ENCODE data around the gene PIK3C2G. TPM values are rescaled to one million over a fixed set of nuclear protein-coding genes. Genes with fewer than 3 reads are reported as not detected.
"Not testable (repeated sequence)": the region's sequence is repeated elsewhere in the genome, so short reads cannot be mapped to it uniquely, and the experiment has no call there.

PIK3C2G gene
- total RNA-seq, 1 experiment from 2014 or later = not detected

DNA sequence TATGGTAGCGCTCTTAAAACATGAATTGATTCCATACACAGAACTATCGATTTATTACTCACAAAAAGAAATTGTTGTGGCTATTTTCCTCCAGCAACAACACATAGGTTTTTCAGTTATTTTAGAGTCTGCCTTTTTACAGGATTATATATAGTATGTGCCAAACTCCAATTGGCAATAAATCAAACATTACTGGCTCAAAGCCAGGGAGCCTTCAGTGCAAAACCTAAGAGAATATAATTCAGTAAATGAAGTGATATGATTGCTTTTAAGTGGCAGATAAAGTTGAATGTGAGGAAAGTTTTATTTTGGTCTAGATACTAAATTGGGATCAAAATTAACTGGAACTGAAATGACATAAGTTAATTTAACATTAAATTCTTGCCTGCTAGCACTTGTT, 234.8 kb downstream of the PIK3C2G start:
- in situ Hi-C loops (cut with HindIII; ENCODE audit: low sequenced_read_pairs) = no loop called here
- no peak for DNase-seq (ENCODE audit: low spot score)

DNA sequence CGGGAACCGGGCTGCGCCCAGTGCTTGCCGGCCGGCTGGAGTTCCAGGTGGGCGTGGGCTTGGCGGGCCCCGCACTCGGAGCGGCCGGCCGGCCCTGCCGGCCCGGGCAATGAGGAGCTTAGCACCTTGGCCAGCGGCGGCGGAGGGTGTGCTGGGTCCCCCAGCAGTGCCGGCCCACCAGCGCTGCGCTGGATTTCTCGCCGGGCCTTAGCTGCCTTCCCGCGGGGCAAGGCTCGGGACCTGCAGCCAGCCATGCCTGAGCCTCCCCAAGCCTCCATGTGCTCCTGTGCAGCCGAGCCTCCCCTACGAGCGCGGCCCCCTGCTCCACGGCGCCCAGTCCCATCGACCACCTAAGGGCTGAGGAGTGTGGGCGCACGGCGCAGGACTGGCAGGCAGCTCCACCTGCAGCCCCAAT, 238.8 kb downstream of the PIK3C2G start:
- in situ Hi-C loops (cut with HindIII; ENCODE audit: low sequenced_read_pairs) = not testable (repeated sequence)

GRCh38 chr12:18500736-18501135, 239.4 kb downstream of the PIK3C2G start:
- in situ Hi-C loops (cut with HindIII; ENCODE audit: low sequenced_read_pairs); DNase-seq (ENCODE audit: low spot score): not testable (repeated sequence)

More for the DNA sequence above, 238.8 kb downstream of the PIK3C2G start:
- DNase-seq (ENCODE audit: low spot score) = not testable (repeated sequence)

DNA sequence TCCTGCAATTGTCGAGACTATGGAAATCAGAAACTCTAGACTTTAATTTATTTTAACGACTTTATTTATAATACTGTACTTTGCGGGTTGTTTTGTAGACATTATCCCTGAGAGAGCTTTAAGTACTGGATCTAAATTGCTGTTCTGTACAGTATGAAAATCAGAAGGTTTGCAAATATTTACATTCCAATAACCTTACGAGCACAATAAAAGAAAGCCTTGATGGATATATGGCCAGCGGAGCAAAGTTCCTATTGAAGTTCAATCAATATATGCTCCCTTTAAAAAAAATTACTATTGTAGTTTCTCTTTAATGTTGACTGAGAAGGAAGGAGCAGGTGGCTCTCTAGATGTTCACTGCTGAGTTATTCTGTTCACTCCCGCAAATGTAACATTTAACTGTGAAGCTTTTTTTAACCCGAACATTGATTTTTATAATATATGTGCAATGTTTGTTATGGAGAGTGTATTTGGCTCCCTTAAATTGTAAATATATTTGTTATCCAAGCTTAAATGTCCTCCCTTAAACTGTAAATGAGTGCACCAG, 241.2 kb downstream of the PIK3C2G start:
- in situ Hi-C loops (cut with HindIII; ENCODE audit: low sequenced_read_pairs) = no loop called here
- no peak for DNase-seq (ENCODE audit: low spot score)

GRCh38 chr12:18521461-18521860, 260.1 kb downstream of the PIK3C2G start:
- in situ Hi-C loops (cut with HindIII; ENCODE audit: low sequenced_read_pairs) = no loop called here
- DNase-seq (ENCODE audit: low spot score) = no peak

- in situ Hi-C loops (cut with HindIII; ENCODE audit: low sequenced_read_pairs) = no loop called here
- no peak for DNase-seq (ENCODE audit: low spot score)
These were observed 261.5 kb downstream of the PIK3C2G start for GRCh38 chr12:18522806-18523205.

- DNase-seq (ENCODE audit: low spot score); in situ Hi-C loops (cut with HindIII; ENCODE audit: low sequenced_read_pairs): not testable (repeated sequence)
These were observed 281.2 kb downstream of the PIK3C2G start for GRCh38 chr12:18542497-18542896.

DNA sequence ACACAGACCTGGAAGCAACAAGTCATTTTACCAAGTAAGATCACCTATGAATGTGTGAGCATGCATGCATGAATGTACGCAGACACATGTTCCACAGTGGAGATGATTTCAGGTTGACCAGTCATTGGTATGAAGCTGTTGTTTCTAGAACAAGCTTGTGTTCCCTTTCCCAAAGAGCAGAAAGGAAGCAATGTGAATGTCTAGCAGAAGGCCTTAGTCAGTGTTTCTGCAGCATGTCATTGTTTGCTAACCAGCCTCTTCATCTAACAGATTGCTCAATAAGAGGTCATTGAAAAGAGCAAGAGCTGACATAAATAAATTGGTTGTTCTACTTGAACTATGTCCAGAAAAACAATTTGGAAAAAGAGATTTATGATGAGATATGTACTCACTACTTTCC, 285.1 kb downstream of the PIK3C2G start:
- DNase-seq (ENCODE audit: low spot score) = no peak
- in situ Hi-C loops (cut with HindIII; ENCODE audit: low sequenced_read_pairs) = no loop called here

DNA sequence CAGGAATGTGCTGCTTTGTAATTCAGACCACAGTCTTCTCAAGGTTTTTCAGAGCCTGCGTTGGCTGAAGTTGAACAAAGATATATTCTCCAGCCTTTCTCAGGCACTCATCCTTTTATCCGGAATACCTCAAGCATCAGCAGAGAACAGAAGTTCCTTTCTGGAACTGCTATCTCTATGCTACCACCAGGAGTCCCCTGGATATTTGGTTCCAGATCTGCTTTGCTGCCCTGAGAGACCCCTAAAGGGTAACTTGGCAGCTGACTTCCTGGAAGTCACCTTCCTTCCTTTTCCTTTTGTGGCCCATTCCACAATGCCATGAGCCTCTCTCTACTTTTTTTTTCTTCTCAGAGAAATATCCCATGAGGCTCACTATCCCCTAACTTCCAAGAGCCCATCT, 288.3 kb downstream of the PIK3C2G start:
- DNase-seq (ENCODE audit: low spot score) = no peak
- in situ Hi-C loops (cut with HindIII; ENCODE audit: low sequenced_read_pairs) = no loop called here

DNA sequence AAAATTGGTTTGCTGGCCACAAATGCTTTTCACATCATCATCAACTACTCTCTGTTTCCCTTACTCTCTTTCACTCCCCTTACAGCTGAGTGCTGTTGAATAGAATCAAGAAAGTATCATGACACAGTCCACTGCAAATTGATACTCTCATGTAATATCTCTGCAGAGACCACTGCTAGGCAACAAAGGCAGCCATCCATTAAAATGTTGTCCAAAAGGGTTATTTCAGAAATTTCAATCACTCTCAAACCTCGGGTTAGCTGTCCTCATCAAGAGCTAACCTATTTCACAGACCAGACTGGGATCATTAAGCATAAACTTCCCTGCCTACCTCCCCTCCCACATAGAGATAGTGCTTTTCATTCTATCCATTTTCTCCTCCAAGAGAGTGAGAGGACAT, 289.8 kb downstream of the PIK3C2G start:
- no peak for DNase-seq (ENCODE audit: low spot score)
- in situ Hi-C loops (cut with HindIII; ENCODE audit: low sequenced_read_pairs) = no loop called here

- in situ Hi-C loops (cut with HindIII; ENCODE audit: low sequenced_read_pairs) = no loop called here
- no peak for DNase-seq (ENCODE audit: low spot score)
These were observed 290.4 kb downstream of the PIK3C2G start for GRCh38 chr12:18551701-18552100.

- no peak for DNase-seq (ENCODE audit: low spot score)
These were observed 291.5 kb downstream of the PIK3C2G start for GRCh38 chr12:18552829-18553228.

GRCh38 chr12:18556161-18556560, 294.8 kb downstream of the PIK3C2G start:
- DNase-seq (ENCODE audit: low spot score) = no peak
- in situ Hi-C loops (cut with HindIII; ENCODE audit: low sequenced_read_pairs) = no loop called here

More at GRCh38 chr12:18552829-18553228, 291.5 kb downstream of the PIK3C2G start:
- in situ Hi-C loops (cut with HindIII; ENCODE audit: low sequenced_read_pairs) = no loop called here

GRCh38 chr12:18559242-18559641, 297.9 kb downstream of the PIK3C2G start:
- DNase-seq (ENCODE audit: low spot score) = no peak
- in situ Hi-C loops (cut with HindIII; ENCODE audit: low sequenced_read_pairs) = no loop called here

DNA sequence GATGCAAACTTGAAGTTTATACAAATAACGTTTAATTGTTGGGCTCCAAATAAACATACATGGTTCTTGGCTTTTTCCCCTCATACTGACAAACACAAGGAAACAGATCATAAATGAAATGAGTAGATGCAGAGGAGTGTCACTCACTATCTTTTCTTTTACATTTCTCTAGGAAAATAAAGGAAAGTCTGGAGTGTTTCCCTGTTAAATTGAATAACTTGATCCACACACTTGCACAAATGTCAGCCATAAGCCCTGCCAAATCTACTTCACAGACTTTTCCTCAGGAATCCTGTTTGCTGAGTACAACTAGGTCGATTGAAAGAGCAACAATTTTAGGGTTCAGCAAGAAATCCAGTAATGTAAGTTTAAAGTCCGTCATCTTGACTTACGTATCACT, 301.2 kb downstream of the PIK3C2G start:
- in situ Hi-C loops (cut with HindIII; ENCODE audit: low sequenced_read_pairs) = no loop called here
- DNase-seq (ENCODE audit: low spot score) = no peak

DNA sequence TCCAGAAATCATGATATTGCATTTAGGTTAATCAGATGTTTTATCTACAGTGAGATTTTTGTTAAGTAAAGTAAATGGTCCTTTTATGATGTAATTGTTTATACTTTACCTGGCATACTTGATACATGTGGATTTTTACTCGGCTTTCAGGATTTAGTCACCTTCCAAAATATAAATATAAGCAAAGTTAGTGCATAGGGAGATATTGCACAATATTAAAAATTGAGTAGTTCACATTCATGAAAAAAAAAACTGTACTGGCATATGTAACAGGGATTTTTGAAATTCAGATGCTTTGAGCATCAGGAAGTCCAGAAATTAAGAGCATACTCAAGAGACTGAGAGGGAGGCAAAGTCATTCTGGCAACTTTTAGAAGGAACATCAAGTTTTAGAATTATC, 303.0 kb downstream of the PIK3C2G start:
- DNase-seq (ENCODE audit: low spot score) = no peak
- in situ Hi-C loops (cut with HindIII; ENCODE audit: low sequenced_read_pairs) = no loop called here

DNA sequence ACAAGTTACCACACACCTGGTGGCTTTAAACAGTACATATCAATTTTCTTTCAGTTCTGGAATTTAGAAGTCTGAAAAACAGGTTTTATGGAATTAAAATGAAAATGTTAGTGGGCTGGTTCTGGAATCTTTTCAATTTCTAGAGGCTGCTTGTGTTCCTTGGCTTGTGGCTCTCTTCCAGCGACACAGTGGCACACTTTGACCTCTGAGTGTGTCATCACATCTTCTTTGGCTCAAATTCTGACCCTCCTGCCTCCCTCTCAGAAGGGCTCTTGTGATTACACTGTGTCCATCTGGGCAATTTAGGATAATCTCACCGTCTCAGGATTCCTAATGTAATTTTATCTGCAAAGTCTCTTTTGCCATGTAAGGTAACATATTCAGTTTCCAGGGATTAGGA, 306.5 kb downstream of the PIK3C2G start:
- in situ Hi-C loops (cut with HindIII; ENCODE audit: low sequenced_read_pairs) = no loop called here
- no peak for DNase-seq (ENCODE audit: low spot score)

DNA sequence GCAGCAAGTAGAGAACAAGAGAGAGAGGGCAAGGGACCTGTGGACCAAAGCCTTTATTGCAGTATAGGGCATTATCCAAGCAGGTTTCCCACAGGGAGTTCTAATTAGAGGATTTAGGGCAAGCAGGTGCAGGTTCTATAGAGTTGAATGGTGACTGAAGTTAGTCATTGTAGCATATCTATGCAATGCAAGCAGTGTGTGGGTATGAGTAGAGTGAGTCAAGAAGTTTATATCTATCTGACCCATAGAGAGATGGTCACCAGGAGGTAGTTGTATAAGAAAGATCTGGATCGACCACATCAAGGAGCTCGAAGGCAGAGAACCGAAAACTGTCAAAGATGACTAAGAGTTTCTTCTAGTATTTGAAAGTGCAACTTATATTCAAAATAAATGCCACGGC, 309.2 kb downstream of the PIK3C2G start:
- in situ Hi-C loops (cut with HindIII; ENCODE audit: low sequenced_read_pairs) = no loop called here
- DNase-seq (ENCODE audit: low spot score) = no peak

GRCh38 chr12:18576104-18576626, 314.8 kb downstream of the PIK3C2G start:
- DNase-seq (ENCODE audit: low spot score) = no peak
- in situ Hi-C loops (cut with HindIII; ENCODE audit: low sequenced_read_pairs) = no loop called here

DNA sequence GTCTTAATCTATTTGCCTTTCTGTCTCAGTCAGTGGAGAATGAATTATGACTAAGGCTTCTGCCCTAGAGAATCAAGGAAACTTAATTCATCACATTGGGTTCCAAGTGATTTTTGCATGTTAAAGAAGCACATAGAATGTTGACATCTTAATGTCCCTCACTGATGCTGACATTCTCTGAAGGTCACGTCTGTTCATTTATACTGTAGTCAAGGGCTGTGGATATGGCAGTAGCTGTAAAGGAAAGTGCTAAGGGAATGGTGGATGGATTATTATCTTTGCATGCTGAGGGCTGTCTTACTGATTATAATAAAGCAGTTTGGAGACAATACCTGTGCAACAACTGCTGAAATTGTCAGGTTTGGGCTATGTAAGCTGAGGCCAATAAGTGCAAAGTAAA, 315.3 kb downstream of the PIK3C2G start:
- in situ Hi-C loops (cut with HindIII; ENCODE audit: low sequenced_read_pairs) = no loop called here
- no peak for DNase-seq (ENCODE audit: low spot score)

DNA sequence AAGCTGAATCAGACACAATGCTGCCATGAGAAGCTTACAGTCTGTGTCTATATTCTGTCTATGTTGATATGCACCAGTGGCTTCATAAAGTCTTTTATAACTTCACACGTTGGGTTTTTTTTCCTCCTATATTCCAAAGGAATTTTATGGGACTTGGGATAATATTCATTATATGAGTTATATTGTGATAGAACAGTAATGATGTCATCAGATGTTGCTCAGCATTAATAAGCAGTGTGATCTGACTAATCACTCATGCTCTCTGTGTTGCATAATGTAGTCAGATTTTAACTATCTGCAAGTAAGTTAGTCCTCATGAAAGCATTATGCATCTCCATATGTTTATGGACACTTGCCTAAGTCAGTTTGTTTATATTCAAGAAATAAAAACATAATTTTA, 316.9 kb downstream of the PIK3C2G start:
- no peak for DNase-seq (ENCODE audit: low spot score)
- in situ Hi-C loops (cut with HindIII; ENCODE audit: low sequenced_read_pairs) = no loop called here
